HG02981 (cell line): ENCODE measurements around the gene ACTL6A.

Experiments
- ATAC-seq: cut with Tn5 transposase; IDR thresholded peaks from one replicate; pipeline ENCODE4 v1.9.1; 2021; ENCODE audit warnings: mild to moderate bottlenecking, moderate library complexity; ENCODE audit not compliant: unreplicated experiment

ACTL6A gene

GRCh38 chr3:179589143-179589542 lies 26.4 kb downstream of the ACTL6A start:
- peak; percentile 70 for ATAC-seq

GRCh38 chr3:179590669-179591068 lies 27.9 kb downstream of the ACTL6A start:
- ATAC-seq = no peak

GRCh38 chr3:179591313-179591712 lies 28.6 kb downstream of the ACTL6A start:
- ATAC-seq = no peak

- no peak for ATAC-seq
Measured at GRCh38 chr3:179599531-179599930, 36.8 kb downstream of the ACTL6A start.

- ATAC-seq = no peak
Measured at GRCh38 chr3:179603321-179603720, 40.6 kb downstream of the ACTL6A start.

GRCh38 chr3:179603831-179604230 lies 41.1 kb downstream of the ACTL6A start:
- no peak for ATAC-seq

GRCh38 chr3:179604321-179605078 lies 41.8 kb downstream of the ACTL6A start, which contains the start of the genes MRPL47 and NDUFB5:
Gene MRPL47, minus strand, starts transcription at chr3:179604638. Its CDS starts 14 bp downstream, at chr3:179604624.
Gene NDUFB5, plus strand, starts transcription at chr3:179604794. Its CDS starts 22 bp downstream, at chr3:179604816.
- peak; percentile 95 for ATAC-seq

GRCh38 chr3:179606534-179607085 lies 43.9 kb downstream of the ACTL6A start:
- ATAC-seq = no peak

- ATAC-seq = peak; percentile 46
Measured at GRCh38 chr3:179608931-179609720, 46.4 kb downstream of the ACTL6A start.

- no peak for ATAC-seq
Measured at GRCh38 chr3:179610066-179610465, 47.3 kb downstream of the ACTL6A start.

- no peak for ATAC-seq
Measured at GRCh38 chr3:179613807-179614206, 51.1 kb downstream of the ACTL6A start.

- ATAC-seq = no peak
Measured at GRCh38 chr3:179615458-179616173, 52.9 kb downstream of the ACTL6A start.

GRCh38 chr3:179622023-179622422 lies 59.3 kb downstream of the ACTL6A start:
- ATAC-seq = no peak

- ATAC-seq = no peak
Measured at GRCh38 chr3:179624451-179624850, 61.7 kb downstream of the ACTL6A start.

GRCh38 chr3:179630753-179631451 lies 68.2 kb downstream of the ACTL6A start:
- ATAC-seq = no peak
